Femur (tissue), 1 donor: ENCODE data around the gene RNASEH1.
A peak's percentile ranks its signal among the peaks of the same experiment; 100 is the strongest.

Source experiments
- DNase-seq: peaks from one replicate; pipeline ENCODE4 v3.0.0-alpha.2; 2017

Gene RNASEH1

GRCh38 chr2:3558205-3559014 is at the start of gene RNASEH1:
Gene RNASEH1, minus strand, starts transcription at chr2:3558333. Its CDS starts 73 bp downstream, at chr2:3558260.
- DNase-seq, result peak; percentile 98

GRCh38 chr2:3606370-3607201 is 48.5 kb upstream of the RNASEH1 start:
- no peak for DNase-seq

- DNase-seq, result no peak
Measured at GRCh38 chr2:3606028-3606369, 47.9 kb upstream of the RNASEH1 start.

- DNase-seq, result peak; percentile 79
Measured at GRCh38 chr2:3604991-3605961, 47.1 kb upstream of the RNASEH1 start.

GRCh38 chr2:3604207-3604877 is 46.2 kb upstream of the RNASEH1 start:
- DNase-seq, result no peak

- DNase-seq, result no peak
Measured at GRCh38 chr2:3603536-3604206, 45.5 kb upstream of the RNASEH1 start.

- no peak for DNase-seq
Measured at GRCh38 chr2:3602553-3603339, 44.6 kb upstream of the RNASEH1 start.

GRCh38 chr2:3601561-3602271 is 43.6 kb upstream of the RNASEH1 start:
- no peak for DNase-seq

- DNase-seq, result no peak
Measured at GRCh38 chr2:3600256-3600855, 42.2 kb upstream of the RNASEH1 start.

- DNase-seq, result no peak
Measured at GRCh38 chr2:3598912-3599854, 41.0 kb upstream of the RNASEH1 start.

GRCh38 chr2:3598197-3598910 is 40.2 kb upstream of the RNASEH1 start:
- no peak for DNase-seq

GRCh38 chr2:3597567-3597966 is 39.4 kb upstream of the RNASEH1 start:
- no peak for DNase-seq

GRCh38 chr2:3596901-3597417 is 38.8 kb upstream of the RNASEH1 start:
- no peak for DNase-seq

GRCh38 chr2:3595985-3596384 is 37.9 kb upstream of the RNASEH1 start:
- no peak for DNase-seq

- no peak for DNase-seq
Measured at GRCh38 chr2:3595404-3595803, 37.3 kb upstream of the RNASEH1 start.

- DNase-seq, result no peak
Measured at GRCh38 chr2:3594493-3595281, 36.6 kb upstream of the RNASEH1 start, which contains the start of gene COLEC11. Gene COLEC11, plus strand, starts transcription at chr2:3595112. Its CDS starts 9,229 bp downstream, at chr2:3604341.

GRCh38 chr2:3589086-3589485 is 31.0 kb upstream of the RNASEH1 start:
- DNase-seq, result no peak
